Right forelimb (tissue), 1 donor: ENCODE data around the gene GPR63.

ENCODE experiments used
- DNase-seq: peaks from one replicate; pipeline ENCODE4 v3.0.0-alpha.2; 2018

The GPR63 gene

GRCh38 chr6:96816301-96816817, 20.9 kb downstream of the GPR63 start:
- DNase-seq, result no peak

- DNase-seq, result no peak
Measured at GRCh38 chr6:96814625-96815024, 22.7 kb downstream of the GPR63 start.

GRCh38 chr6:96812077-96812703, 25.1 kb downstream of the GPR63 start:
- no peak for DNase-seq

GRCh38 chr6:96811670-96812069, 25.6 kb downstream of the GPR63 start:
- DNase-seq, result no peak

- DNase-seq, result no peak
Measured at GRCh38 chr6:96811136-96811535, 26.1 kb downstream of the GPR63 start.

GRCh38 chr6:96809119-96809518, 28.2 kb downstream of the GPR63 start:
- no peak for DNase-seq

- DNase-seq, result no peak
Measured at GRCh38 chr6:96803106-96803481, 34.2 kb downstream of the GPR63 start.

GRCh38 chr6:96795481-96795880, 41.8 kb downstream of the GPR63 start:
- no peak for DNase-seq

GRCh38 chr6:96794980-96795379, 42.3 kb downstream of the GPR63 start:
- DNase-seq, result no peak

- no peak for DNase-seq
Measured at GRCh38 chr6:96792561-96793190, 44.6 kb downstream of the GPR63 start.

- DNase-seq, result no peak
Measured at GRCh38 chr6:96789871-96790270, 47.4 kb downstream of the GPR63 start.

- DNase-seq, result no peak
Measured at GRCh38 chr6:96787846-96788580, 49.3 kb downstream of the GPR63 start.

- no peak for DNase-seq
Measured at GRCh38 chr6:96786336-96786735, 50.9 kb downstream of the GPR63 start.

GRCh38 chr6:96784650-96785049, 52.6 kb downstream of the GPR63 start:
- DNase-seq, result no peak

GRCh38 chr6:96783307-96783706, 54.0 kb downstream of the GPR63 start:
- DNase-seq, result no peak

- no peak for DNase-seq
Measured at GRCh38 chr6:96781557-96781956, 55.7 kb downstream of the GPR63 start.

GRCh38 chr6:96777113-96777512, 60.2 kb downstream of the GPR63 start:
- no peak for DNase-seq

- DNase-seq, result no peak
Measured at GRCh38 chr6:96775727-96776400, 61.4 kb downstream of the GPR63 start.

- DNase-seq, result no peak
Measured at GRCh38 chr6:96766769-96767168, 70.5 kb downstream of the GPR63 start.

- no peak for DNase-seq
Measured at GRCh38 chr6:96762599-96762998, 74.7 kb downstream of the GPR63 start.

- DNase-seq, result no peak
Measured at GRCh38 chr6:96761794-96762193, 75.5 kb downstream of the GPR63 start.

GRCh38 chr6:96760153-96760687, 77.1 kb downstream of the GPR63 start:
- DNase-seq, result no peak

- no peak for DNase-seq
Measured at GRCh38 chr6:96755096-96755495, 82.2 kb downstream of the GPR63 start.
